GM12878 (cell line): ENCODE results near the gene CLEC19A. TPM values are rescaled to one million over a fixed set of nuclear protein-coding genes. Genes with fewer than 3 reads are reported as not detected.

ENCODE experiments used
- ATAC-seq: fragments of 200-7000 bp; cut with Tn5 transposase; 3 replicates; pipeline ENCODE4 v1.9.1; 2020; ENCODE audit warnings: mild to moderate bottlenecking, moderate library complexity
- BruUV-seq: library from RNA; stranded (reverse); fragments of 400-500 nt; replicated peaks from 2 replicates; lab custom pipeline; 2021; lab: Mats Ljungman, UMichigan
- CTCF ChIA-PET: fragments of 300-600 bp; sonication (Branson Sonifier 250); formaldehyde crosslinking; extraction: SDS; loops from one replicate; lab custom pipeline; 2021; ENCODE audit warnings: inconsistent platforms; lab: Yijun Ruan, JAX
- POLR2A ChIA-PET: fragments of 350-600 bp; formaldehyde crosslinking; extraction: SDS; loops from one replicate; lab custom pipeline; 2021; ENCODE audit warnings: inconsistent platforms; lab: Charles Lee
- RAD21 ChIA-PET: fragments of 300-600 bp; sonication (Branson Sonifier 250); formaldehyde crosslinking; loops from one replicate; lab custom pipeline; 2023; ENCODE audit warnings: antibody characterized with exemption; ENCODE audit not compliant: unreplicated experiment; lab: Charles Lee
- SMC1A ChIA-PET: fragments of 300-600 bp; sonication (Branson Sonifier 250); formaldehyde crosslinking; loops from one replicate; lab custom pipeline; 2023; ENCODE audit not compliant: unreplicated experiment, uncharacterized antibody; lab: Charles Lee
- DNase-seq: peaks from one replicate; pipeline ENCODE4 v3.0.0-alpha.2; 2011; ENCODE audit warnings: low read depth, low spot score
- FAIRE-seq: peaks from 3 replicates; lab custom pipeline; 2011; peaks lifted over from hg19 to GRCh38; lab: Jason Lieb, UNC
- H2AFZ ChIP-seq: 2 replicates; pipeline ENCODE4 v1.6.0; 2011; ENCODE audit warnings: low read depth, low read length, control low read depth; ENCODE audit not compliant: control insufficient read depth
- H3K27ac ChIP-seq: 2 replicates; pipeline ENCODE4 v1.5.1; 2011; ENCODE audit warnings: control low read depth; ENCODE audit not compliant: control insufficient read depth, insufficient read depth
- H3K27me3 ChIP-seq, 2 experiments: replicated peaks in 1 of 2; 2 replicates each; pipeline versions ENCODE4 v1.6.0 to v1.6.1; 2011; ENCODE audit warnings: low read length in 1 of 2; ENCODE audit not compliant: control insufficient read depth in 2 of 2, insufficient read depth in 2 of 2
- H3K36me3 ChIP-seq, 2 experiments: 2 replicates each; pipeline ENCODE4 v1.5.1; 2011; ENCODE audit warnings: low read length in 1 of 2; ENCODE audit not compliant: control insufficient read depth in 2 of 2, insufficient read depth in 2 of 2
- H3K4me1 ChIP-seq: 2 replicates; pipeline ENCODE4 v1.6.1; 2011; ENCODE audit warnings: mild to moderate bottlenecking, low read length, moderate library complexity, mixed read lengths; ENCODE audit not compliant: control insufficient read depth, insufficient read depth
- H3K4me2 ChIP-seq: 2 replicates; pipeline ENCODE4 v1.6.0; 2011; ENCODE audit warnings: control low read depth; ENCODE audit not compliant: control insufficient read depth, insufficient read depth
- H3K4me3 ChIP-seq: fragments of 200-600 bp; sonication (generic); 2 replicates; pipeline ENCODE4 v1.5.1; 2016
- H3K79me2 ChIP-seq: 2 replicates; pipeline ENCODE4 v1.6.0; 2011; ENCODE audit warnings: low read length; ENCODE audit not compliant: control insufficient read depth, insufficient read depth
- H3K9ac ChIP-seq: 2 replicates; pipeline ENCODE4 v1.8.0; 2011; ENCODE audit warnings: low read length, control low read depth, mixed read lengths; ENCODE audit not compliant: control insufficient read depth, insufficient read depth
- H3K9me3 ChIP-seq: replicated peaks from 3 replicates; pipeline ENCODE4 v1.5.1; 2011; ENCODE audit warnings: mild to moderate bottlenecking, low read length; ENCODE audit not compliant: control insufficient read depth, insufficient read depth
- H4K20me1 ChIP-seq: 2 replicates; pipeline ENCODE4 v1.6.0; 2011; ENCODE audit not compliant: control insufficient read depth, insufficient read depth
- BACH1 ChIP-seq: fragments of 450-650 bp; IDR thresholded peaks from 2 replicates; pipeline ENCODE4 v1.6.1; 2017; ENCODE audit warnings: mild to moderate bottlenecking, borderline replicate concordance
- CHD2 ChIP-seq: IDR thresholded peaks from 2 replicates; pipeline ENCODE4 v1.6.1; 2011; ENCODE audit warnings: low read depth, low read length, improper control_type of control experiment, borderline replicate concordance
- ESRRA ChIP-seq: IDR thresholded peaks from 2 replicates; pipeline ENCODE4 v1.6.1; 2012; ENCODE audit warnings: mild to moderate bottlenecking, low read length, improper control_type of control experiment
- EZH2 ChIP-seq: IDR thresholded peaks from 2 replicates; pipeline ENCODE4 v1.6.1; 2012; ENCODE audit warnings: low read depth, mild to moderate bottlenecking, control low read depth, inconsistent platforms, low read length, borderline replicate concordance; ENCODE audit not compliant: control insufficient read depth
- FOXK2 ChIP-seq: fragments of 450-650 bp; IDR thresholded peaks from 2 replicates; pipeline ENCODE4 v1.6.1; 2017; ENCODE audit warnings: mild to moderate bottlenecking, moderate library complexity
- HDGF ChIP-seq: fragments of 450-650 bp; IDR thresholded peaks from 2 replicates; pipeline ENCODE4 v1.6.1; 2016; ENCODE audit warnings: antibody characterized with exemption
- LARP7 ChIP-seq: fragments of 450-650 bp; IDR thresholded peaks from 2 replicates; pipeline ENCODE4 v1.6.1; 2017; ENCODE audit warnings: mild to moderate bottlenecking
- NFYA ChIP-seq: IDR thresholded peaks from 2 replicates; pipeline ENCODE4 v1.6.1; 2011; ENCODE audit warnings: low read depth, mild to moderate bottlenecking, low read length, improper control_type of control experiment, borderline replicate concordance
- NR2F1 ChIP-seq: fragments of 450-650 bp; conservative IDR thresholded peaks from 2 replicates; pipeline ENCODE4 v1.6.1; 2017; ENCODE audit warnings: mild to moderate bottlenecking
- NRF1 ChIP-seq: conservative IDR thresholded peaks from 2 replicates; pipeline ENCODE4 v1.6.1; 2011; ENCODE audit warnings: mild to moderate bottlenecking, low read depth, low read length, improper control_type of control experiment
- PAX5 ChIP-seq: IDR thresholded peaks from 2 replicates; pipeline ENCODE4 v1.6.1; 2011; ENCODE audit warnings: low read depth, low read length, borderline replicate concordance
- RCOR1 ChIP-seq: conservative IDR thresholded peaks from 2 replicates; pipeline ENCODE4 v1.6.1; 2012; ENCODE audit warnings: low read depth, low read length, improper control_type of control experiment
- SUPT20H ChIP-seq: IDR thresholded peaks from 2 replicates; pipeline ENCODE4 v1.6.1; 2011; ENCODE audit warnings: low read depth, mild to moderate bottlenecking, low read length, moderate library complexity, borderline replicate concordance; ENCODE audit not compliant: control insufficient read depth
- SUZ12 ChIP-seq: fragments of 200-600 bp; sonication (generic); IDR thresholded peaks from one replicate; pipeline ENCODE4 v1.6.1; 2018; ENCODE audit warnings: antibody characterized with exemption, mild to moderate bottlenecking; ENCODE audit not compliant: unreplicated experiment
- ZNF207 ChIP-seq: fragments of 450-650 bp; IDR thresholded peaks from 2 replicates; pipeline ENCODE4 v1.6.1; 2014; ENCODE audit warnings: antibody characterized with exemption, mild to moderate bottlenecking, borderline replicate concordance
- WGBS: methylation state at CpG from one replicate; pipeline ENCODE4 v1.1.6; 2016; ENCODE audit warnings: low lambda C conversion rate; ENCODE audit not compliant: insufficient replicate concordance, insufficient coverage; ENCODE audit errors: missing lambda C conversion rate; 5-methylcytosine and 5-hydroxymethylcytosine counted together
- in situ Hi-C: fragments of 300-500 bp; cut with MboI; formaldehyde crosslinking; loops from 9 replicates; pipeline ENCODE4 v1.14.3; 2018; ENCODE audit warnings: mixed read lengths
- intact Hi-C: fragments of 100-400 bp; cut with micrococcal nuclease; formaldehyde crosslinking; loops from one replicate; pipeline ENCODE4 v1.14.2; 2022; ENCODE audit not compliant: unreplicated experiment
- polyA plus RNA-seq, 11 experiments: library from polyadenylated mRNA; depleted of rRNA in 4 of 11; unstranded in 6 of 11; stranded (reverse) in 5 of 11; fragments of >200 nt; fragmentation: Nextera tagmentation in 4 of 11; fragmentation: Illumina TruSeq in 1 of 11; extraction: Ambion mirVana in 4 of 11; extraction: Trizol in 1 of 11; gene quantifications; 1 replicate in 1 of 11; 2 replicates in 10 of 11; pipeline versions ENCODE4 v1.2.1 to v1.2.3, GENCODE V29; 2011 to 2016; ENCODE audit warnings: inconsistent platforms in 2 of 11, missing spikeins in 2 of 11, low read depth in 1 of 11
- total RNA-seq, 4 experiments: library from RNA; depleted of rRNA in 3 of 4; stranded (reverse); fragments of >200 nt in 3 of 4; fragmentation: Illumina TruSeq in 1 of 4; extraction: Trizol in 1 of 4; gene quantifications; 2 replicates each; pipeline versions ENCODE4 v1.2.1 to v1.2.3, GENCODE V29; 2013 to 2021
- TF ChIP-seq, protein P1 (sequence below): fragments of 450-650 bp; IDR thresholded peaks from 2 replicates; pipeline ENCODE4 v1.6.1; 2016; ENCODE audit warnings: mild to moderate bottlenecking
- TF ChIP-seq, protein P2 (sequence below): fragments of 450-650 bp; IDR thresholded peaks from 2 replicates; pipeline ENCODE4 v1.6.1; 2014; ENCODE audit warnings: mild to moderate bottlenecking

CLEC19A gene
- total and polyA plus RNA-seq, 10 of the 15 experiments (the other 5 are each of a cell fraction or from before 2014, with no cell fraction given) = 0.03 TPM; not detected in 8

GRCh38 chr16:19329932-19330331 lies 44.4 kb downstream of the CLEC19A start:
- FAIRE-seq = no peak
- intact Hi-C loops (no loop called here), in situ Hi-C loops (no loop called here)
- SMC1A ChIA-PET = no interaction called here
- no peaks in the 10 kb centered on the region for H3K4me1 ChIP-seq
- RAD21 ChIA-PET = no interaction called here
- no peaks in the 10 kb centered on the region for H3K36me3 ChIP-seq
- 6% methylated on average over 1 of the region's 1 CpG for WGBS
- H3K4me3 ChIP-seq = no peak overlapping the region
- H4K20me1 ChIP-seq = no peaks in the 10 kb centered on the region
- no peak overlapping the region for H3K27ac ChIP-seq
- no peak overlapping the region for H3K9ac ChIP-seq
- H3K79me2 ChIP-seq = no peaks in the 10 kb centered on the region
- no peak for TF ChIP-seq SUPT20H
- TF ChIP-seq, protein P1, sequence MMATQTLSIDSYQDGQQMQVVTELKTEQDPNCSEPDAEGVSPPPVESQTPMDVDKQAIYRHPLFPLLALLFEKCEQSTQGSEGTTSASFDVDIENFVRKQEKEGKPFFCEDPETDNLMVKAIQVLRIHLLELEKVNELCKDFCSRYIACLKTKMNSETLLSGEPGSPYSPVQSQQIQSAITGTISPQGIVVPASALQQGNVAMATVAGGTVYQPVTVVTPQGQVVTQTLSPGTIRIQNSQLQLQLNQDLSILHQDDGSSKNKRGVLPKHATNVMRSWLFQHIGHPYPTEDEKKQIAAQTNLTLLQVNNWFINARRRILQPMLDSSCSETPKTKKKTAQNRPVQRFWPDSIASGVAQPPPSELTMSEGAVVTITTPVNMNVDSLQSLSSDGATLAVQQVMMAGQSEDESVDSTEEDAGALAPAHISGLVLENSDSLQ = no peak
- no peak for TF ChIP-seq HDGF
- TF ChIP-seq RCOR1 = no peak
- TF ChIP-seq NFYA = no peak
- TF ChIP-seq NRF1 = no peak
- TF ChIP-seq BACH1 = no peak
- no peak for TF ChIP-seq NR2F1
- no peak for TF ChIP-seq CHD2
- TF ChIP-seq SUZ12 = no peak
- TF ChIP-seq PAX5 = no peak
- TF ChIP-seq FOXK2 = no peak
- no peak for TF ChIP-seq ESRRA
- TF ChIP-seq, protein P2, sequence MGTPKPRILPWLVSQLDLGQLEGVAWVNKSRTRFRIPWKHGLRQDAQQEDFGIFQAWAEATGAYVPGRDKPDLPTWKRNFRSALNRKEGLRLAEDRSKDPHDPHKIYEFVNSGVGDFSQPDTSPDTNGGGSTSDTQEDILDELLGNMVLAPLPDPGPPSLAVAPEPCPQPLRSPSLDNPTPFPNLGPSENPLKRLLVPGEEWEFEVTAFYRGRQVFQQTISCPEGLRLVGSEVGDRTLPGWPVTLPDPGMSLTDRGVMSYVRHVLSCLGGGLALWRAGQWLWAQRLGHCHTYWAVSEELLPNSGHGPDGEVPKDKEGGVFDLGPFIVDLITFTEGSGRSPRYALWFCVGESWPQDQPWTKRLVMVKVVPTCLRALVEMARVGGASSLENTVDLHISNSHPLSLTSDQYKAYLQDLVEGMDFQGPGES = no peak
- TF ChIP-seq LARP7 = no peak
- no peak for TF ChIP-seq ZNF207
- no peak for TF ChIP-seq EZH2
- TF ChIP-seq, all 136 proteins: peak for 0
- no TSS peak for BruUV-seq
- Histone ChIP-seq H3K4me2 (no peak overlapping the region), H3K27me3 (no peaks in the 10 kb centered on the region), H2AFZ (no peak overlapping the region), H3K9me3 (no peaks in the 10 kb centered on the region)
- no peak for ATAC-seq
- ChIA-PET CTCF (interaction anchor here (0.9 kb wide), 1 partner anchor 30 kb away, joined by 3 read pairs; no protein-coding TSS in a partner anchor), POLR2A (no interaction called here)
- DNase-seq = no peak
